DND-41 (cell line): Measurements from ENCODE around the gene PDCD11.

Experiments used
- EZH2 ChIP-seq: IDR thresholded peaks from 3 replicates; pipeline ENCODE4 v1.6.1; 2012; ENCODE audit warnings: borderline replicate concordance, low read depth, mild to moderate bottlenecking, moderate library complexity, low read length, inconsistent platforms; ENCODE audit not compliant: severe bottlenecking
- TF ChIP-seq, protein P1 (sequence below): IDR thresholded peaks from 2 replicates; pipeline ENCODE4 v1.5.1; 2012; ENCODE audit warnings: borderline replicate concordance, low read length, moderate library complexity, mild to moderate bottlenecking; ENCODE audit not compliant: poor library complexity, severe bottlenecking; ENCODE audit errors: extremely low read depth

- TF ChIP-seq, protein P1, sequence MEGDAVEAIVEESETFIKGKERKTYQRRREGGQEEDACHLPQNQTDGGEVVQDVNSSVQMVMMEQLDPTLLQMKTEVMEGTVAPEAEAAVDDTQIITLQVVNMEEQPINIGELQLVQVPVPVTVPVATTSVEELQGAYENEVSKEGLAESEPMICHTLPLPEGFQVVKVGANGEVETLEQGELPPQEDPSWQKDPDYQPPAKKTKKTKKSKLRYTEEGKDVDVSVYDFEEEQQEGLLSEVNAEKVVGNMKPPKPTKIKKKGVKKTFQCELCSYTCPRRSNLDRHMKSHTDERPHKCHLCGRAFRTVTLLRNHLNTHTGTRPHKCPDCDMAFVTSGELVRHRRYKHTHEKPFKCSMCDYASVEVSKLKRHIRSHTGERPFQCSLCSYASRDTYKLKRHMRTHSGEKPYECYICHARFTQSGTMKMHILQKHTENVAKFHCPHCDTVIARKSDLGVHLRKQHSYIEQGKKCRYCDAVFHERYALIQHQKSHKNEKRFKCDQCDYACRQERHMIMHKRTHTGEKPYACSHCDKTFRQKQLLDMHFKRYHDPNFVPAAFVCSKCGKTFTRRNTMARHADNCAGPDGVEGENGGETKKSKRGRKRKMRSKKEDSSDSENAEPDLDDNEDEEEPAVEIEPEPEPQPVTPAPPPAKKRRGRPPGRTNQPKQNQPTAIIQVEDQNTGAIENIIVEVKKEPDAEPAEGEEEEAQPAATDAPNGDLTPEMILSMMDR: no peak
- no peak for TF ChIP-seq EZH2
Observed at GRCh38 chr10:103473261-103473671, 76.8 kb downstream of the PDCD11 start.
